HG03097 (cell line): ENCODE results near the gene HECW1.

Source experiments
- ATAC-seq: cut with Tn5 transposase; IDR thresholded peaks from one replicate; pipeline ENCODE4 v1.9.1; 2021; ENCODE audit not compliant: unreplicated experiment, low FRiP score

Gene HECW1

GRCh38 chr7:43141091-43141490, 28.6 kb downstream of the HECW1 start:
- no peak for ATAC-seq

- ATAC-seq = no peak
These were observed 30.3 kb downstream of the HECW1 start for GRCh38 chr7:43142703-43143102.

GRCh38 chr7:43143918-43144589, 31.6 kb downstream of the HECW1 start:
- ATAC-seq = no peak

GRCh38 chr7:43148161-43148731, 35.8 kb downstream of the HECW1 start:
- no peak for ATAC-seq

- ATAC-seq = no peak
These were observed 38.6 kb downstream of the HECW1 start for GRCh38 chr7:43151076-43151475.

- ATAC-seq = no peak
These were observed 40.2 kb downstream of the HECW1 start for GRCh38 chr7:43152696-43153095.

- ATAC-seq = no peak
These were observed 43.2 kb downstream of the HECW1 start for GRCh38 chr7:43155636-43156035.

- ATAC-seq = no peak
These were observed 51.4 kb downstream of the HECW1 start for GRCh38 chr7:43163885-43164284.

- peak; percentile 80 for ATAC-seq
These were observed 52.3 kb downstream of the HECW1 start for GRCh38 chr7:43164757-43165156.

GRCh38 chr7:43166686-43167085, 54.2 kb downstream of the HECW1 start:
- no peak for ATAC-seq

- ATAC-seq = no peak
These were observed 56.6 kb downstream of the HECW1 start for GRCh38 chr7:43169076-43169475.

GRCh38 chr7:43170571-43170970, 58.1 kb downstream of the HECW1 start:
- no peak for ATAC-seq

- no peak for ATAC-seq
These were observed 63.2 kb downstream of the HECW1 start for GRCh38 chr7:43175570-43176200.

- ATAC-seq = no peak
These were observed 66.9 kb downstream of the HECW1 start for GRCh38 chr7:43179393-43179792.

- ATAC-seq = no peak
These were observed 80.5 kb downstream of the HECW1 start for GRCh38 chr7:43192806-43193460.

- ATAC-seq = no peak
These were observed 81.4 kb downstream of the HECW1 start for GRCh38 chr7:43193893-43194292.

GRCh38 chr7:43195256-43195655, 82.8 kb downstream of the HECW1 start:
- ATAC-seq = no peak

- ATAC-seq = no peak
These were observed 83.3 kb downstream of the HECW1 start for GRCh38 chr7:43195768-43196167.

- no peak for ATAC-seq
These were observed 83.9 kb downstream of the HECW1 start for GRCh38 chr7:43196379-43196778.

- ATAC-seq = no peak
These were observed 85.6 kb downstream of the HECW1 start for GRCh38 chr7:43198016-43198415.

GRCh38 chr7:43198599-43199090, 86.2 kb downstream of the HECW1 start:
- no peak for ATAC-seq
